Cortex of kidney (tissue), 1 donor: ENCODE results near the gene OR4F15.
"Not testable (repeated sequence)": the region's sequence is repeated elsewhere in the genome, so short reads cannot be mapped to it uniquely, and the experiment has no call there.

ENCODE experiments used
- DNase-seq: peaks from one replicate; lab custom pipeline; 2025; lab: John Stamatoyannopoulos, UW

The OR4F15 gene

GRCh38 chr15:101811902-101812301, at the start of gene OR4F15:
OR4F15 (plus strand) TSS chr15:101812202; CDS start chr15:101818187, 5,985 bp downstream.
- no peak for DNase-seq

- not testable (repeated sequence) for DNase-seq
These were observed 47.2 kb upstream of the OR4F15 start for GRCh38 chr15:101764669-101765339.

- not testable (repeated sequence) for DNase-seq
These were observed 46.7 kb upstream of the OR4F15 start for GRCh38 chr15:101765340-101765671.

- DNase-seq, result no peak
These were observed 46.1 kb upstream of the OR4F15 start for GRCh38 chr15:101765772-101766456.

GRCh38 chr15:101767083-101767640, 44.8 kb upstream of the OR4F15 start:
- DNase-seq, result not testable (repeated sequence)

- no peak for DNase-seq
These were observed 39.1 kb upstream of the OR4F15 start for GRCh38 chr15:101772921-101773320.

GRCh38 chr15:101773496-101774100, 38.4 kb upstream of the OR4F15 start:
- DNase-seq, result no peak

GRCh38 chr15:101775136-101775535, 36.9 kb upstream of the OR4F15 start:
- DNase-seq, result no peak

- not testable (repeated sequence) for DNase-seq
These were observed 33.4 kb upstream of the OR4F15 start for GRCh38 chr15:101778576-101778975.

GRCh38 chr15:101780225-101780624, 31.8 kb upstream of the OR4F15 start:
- DNase-seq, result not testable (repeated sequence)

GRCh38 chr15:101781928-101782327, 30.1 kb upstream of the OR4F15 start:
- DNase-seq, result no peak

GRCh38 chr15:101784644-101785043, 27.4 kb upstream of the OR4F15 start:
- DNase-seq, result no peak

- not testable (repeated sequence) for DNase-seq
These were observed 25.6 kb upstream of the OR4F15 start for GRCh38 chr15:101786422-101786821.

- not testable (repeated sequence) for DNase-seq
These were observed 24.0 kb upstream of the OR4F15 start for GRCh38 chr15:101788001-101788400.

- not testable (repeated sequence) for DNase-seq
These were observed 23.3 kb upstream of the OR4F15 start for GRCh38 chr15:101788503-101789269.

- not testable (repeated sequence) for DNase-seq
These were observed 21.3 kb upstream of the OR4F15 start for GRCh38 chr15:101790748-101791147.

GRCh38 chr15:101793981-101794380, 18.0 kb upstream of the OR4F15 start:
- not testable (repeated sequence) for DNase-seq

GRCh38 chr15:101795455-101795854, 16.5 kb upstream of the OR4F15 start:
- no peak for DNase-seq

- DNase-seq, result no peak
These were observed 12.3 kb upstream of the OR4F15 start for GRCh38 chr15:101799665-101800064.

GRCh38 chr15:101801048-101801447, 11.0 kb upstream of the OR4F15 start:
- no peak for DNase-seq

- no peak for DNase-seq
These were observed 8.8 kb upstream of the OR4F15 start, which contains the start of gene OR4F6 for GRCh38 chr15:101803209-101803608. OR4F6 (plus strand) TSS chr15:101803509; CDS start chr15:101805720, 2,211 bp downstream.

GRCh38 chr15:101803676-101804075, 8.3 kb upstream of the OR4F15 start:
- DNase-seq, result no peak
